Measurements from ENCODE around the gene PGAM2.

- no peak for TF ChIP-seq POLR2A (IDR thresholded peaks at IDR 0.05)
- no peak for TF ChIP-seq POLR2AphosphoS5 (IDR thresholded peaks at IDR 0.05)
- no peak for TF ChIP-seq CTCF (IDR thresholded peaks at IDR 0.05)
Observed at GRCh38 chr7:44077681-44078091, 12.3 kb upstream of the PGAM2 start.

Data from prostate gland (tissue), 2 donors.